CD4-positive, alpha-beta T cell treated with Interleukin-6 for 4 hours (primary cell): ENCODE results near the gene FAM219A.
A peak's percentile ranks its signal among the peaks of the same experiment; 100 is the strongest.

Experiments used
- DNase-seq: peaks from one replicate; pipeline ENCODE4 v3.0.0-alpha.2; 2020; ENCODE audit warnings: mixed read lengths

The FAM219A gene

GRCh38 chr9:34458013-34458958, at the start of gene FAM219A, which contains the start of gene DNAI1:
Gene FAM219A, minus strand, starts transcription at chr9:34458570. Its CDS starts 307 bp downstream, at chr9:34458263.
Gene DNAI1, plus strand, starts transcription at chr9:34458805. Its CDS starts 201 bp downstream, at chr9:34459006.
- DNase-seq = peak; percentile 99

- DNase-seq = no peak
Measured at GRCh38 chr9:34507966-34508365, 49.6 kb upstream of the FAM219A start.

DNA sequence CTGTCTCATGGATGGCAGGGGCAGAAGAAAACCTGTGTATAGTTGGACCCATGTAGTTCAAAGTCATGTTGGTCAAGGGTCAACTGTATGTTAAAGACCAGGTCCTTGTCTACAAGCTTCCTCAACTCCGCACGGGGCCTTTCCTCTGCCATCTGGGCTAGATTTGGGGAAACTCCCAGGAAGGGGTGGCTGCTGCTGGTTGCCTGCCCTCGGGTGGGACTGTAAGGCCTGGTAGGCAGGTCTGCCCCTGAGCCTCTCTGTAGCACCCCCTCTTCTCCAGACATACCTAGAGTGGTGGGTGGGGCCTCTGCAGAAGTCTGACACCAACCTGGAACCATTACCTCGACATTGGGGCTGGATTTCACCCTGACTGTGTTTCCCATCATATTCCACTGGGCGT, 49.2 kb upstream of the FAM219A start:
- no peak for DNase-seq

GRCh38 chr9:34506623-34507022, 48.3 kb upstream of the FAM219A start:
- DNase-seq = no peak

DNA sequence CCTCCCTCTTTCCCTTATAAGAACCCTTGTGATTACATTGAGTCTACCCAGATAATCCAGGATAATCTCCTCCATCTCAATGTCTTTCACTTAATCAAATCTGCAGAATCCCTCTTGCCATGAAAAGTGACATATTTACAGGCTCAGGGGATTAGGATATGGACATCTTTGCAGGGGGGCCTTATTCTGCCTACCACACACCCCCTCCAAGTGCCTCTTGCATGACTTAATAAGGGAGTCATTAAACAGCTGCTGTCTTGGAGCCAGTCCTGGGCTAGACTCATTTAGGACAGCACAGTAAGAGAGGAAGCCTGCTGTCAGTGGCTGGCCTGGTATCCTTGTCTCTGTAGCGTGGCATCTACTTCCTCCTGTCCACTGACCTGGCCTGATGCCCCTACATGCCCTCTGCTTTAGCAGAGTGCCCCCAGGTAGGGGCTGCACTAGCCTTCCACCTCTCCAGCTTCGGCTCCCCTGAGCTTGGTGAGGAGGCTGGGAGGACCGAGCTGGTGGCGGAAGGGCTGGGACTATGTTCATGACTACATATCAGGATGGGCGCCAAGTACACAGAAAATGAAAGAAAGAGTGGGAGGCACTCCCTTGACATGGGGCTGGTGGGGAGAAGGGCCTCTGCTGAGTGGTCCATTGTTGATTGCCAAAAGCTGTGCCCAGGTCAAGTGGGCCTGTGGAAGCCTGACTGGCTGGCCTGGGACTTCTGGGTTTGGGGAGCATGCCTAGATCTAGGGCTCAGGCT, 47.2 kb upstream of the FAM219A start:
- DNase-seq = no peak

DNA sequence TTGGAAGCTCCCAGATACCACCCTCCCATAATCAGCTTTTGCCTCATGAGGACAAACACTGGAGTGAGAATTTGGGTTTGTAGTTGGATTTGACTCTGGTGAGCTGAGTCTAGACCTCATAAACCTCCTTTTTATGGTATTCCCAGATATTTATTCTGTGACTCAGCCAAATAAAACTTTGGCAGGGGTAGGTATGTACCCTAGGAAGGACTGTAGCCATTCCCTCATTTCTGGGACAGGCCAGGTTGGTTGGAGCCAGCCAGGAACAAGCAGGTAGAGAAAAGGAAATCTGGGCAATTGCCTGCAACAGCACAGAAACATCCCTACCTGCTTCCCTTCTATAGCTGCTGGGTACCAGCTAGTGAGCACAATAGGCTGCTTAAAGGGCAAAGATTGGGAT, 45.0 kb upstream of the FAM219A start:
- no peak for DNase-seq

DNA sequence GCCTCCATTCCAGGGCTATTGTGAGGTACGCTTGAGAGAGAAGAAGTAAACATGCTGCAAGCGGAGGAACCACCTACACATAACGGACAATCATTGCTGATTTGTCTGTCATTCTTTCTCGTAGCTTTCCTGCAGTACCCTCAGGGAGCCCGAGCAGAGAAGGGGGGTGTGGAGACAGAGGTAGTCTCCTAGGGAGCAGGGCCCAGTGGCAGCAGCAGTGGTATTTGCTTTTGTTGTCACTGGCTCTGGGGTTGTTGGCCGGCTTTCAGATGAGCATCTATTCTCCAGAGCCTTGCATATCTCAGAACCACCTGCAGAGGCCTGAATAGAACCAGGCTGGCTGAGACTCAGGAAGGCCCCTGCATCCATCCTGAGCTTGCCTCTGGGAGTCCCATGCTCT, 44.5 kb upstream of the FAM219A start:
- no peak for DNase-seq

GRCh38 chr9:34502471-34502870, 44.1 kb upstream of the FAM219A start:
- DNase-seq = no peak

DNA sequence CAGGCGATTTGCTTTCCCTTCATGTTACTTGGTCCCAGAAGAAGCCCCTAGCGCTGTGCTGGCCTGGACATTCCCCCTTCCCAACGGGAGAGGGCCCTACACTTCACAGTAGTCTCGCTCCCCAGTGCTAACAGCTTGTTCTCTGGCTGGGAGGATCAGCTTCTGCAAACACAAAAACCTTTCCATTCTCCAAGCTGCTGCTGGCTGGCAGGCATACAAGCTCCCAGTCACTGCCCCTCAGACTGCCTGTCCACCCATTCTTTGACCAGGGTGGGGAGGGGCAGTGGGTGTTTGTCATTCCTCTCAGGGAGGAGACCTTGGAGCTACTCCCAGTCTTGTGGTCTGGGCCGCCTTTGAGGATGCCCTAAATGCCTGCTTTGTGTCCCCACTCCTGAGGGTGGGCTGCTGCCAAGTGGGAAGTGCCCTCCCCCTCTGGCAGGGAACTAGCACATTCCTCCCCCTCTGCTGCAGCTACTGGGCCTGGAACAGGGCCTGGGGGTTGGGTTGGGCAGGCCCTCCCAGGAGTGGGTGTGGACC, 43.6 kb upstream of the FAM219A start:
- no peak for DNase-seq

- no peak for DNase-seq
Measured at GRCh38 chr9:34501372-34501771, 43.0 kb upstream of the FAM219A start.

GRCh38 chr9:34500623-34501267, 42.4 kb upstream of the FAM219A start:
- DNase-seq = peak; percentile 76

GRCh38 chr9:34499076-34499475, 40.7 kb upstream of the FAM219A start:
- no peak for DNase-seq

GRCh38 chr9:34498553-34498952, 40.2 kb upstream of the FAM219A start:
- no peak for DNase-seq

- DNase-seq = no peak
Measured at GRCh38 chr9:34496149-34496712, 37.9 kb upstream of the FAM219A start.

GRCh38 chr9:34493972-34494535, 35.7 kb upstream of the FAM219A start:
- DNase-seq = peak; percentile 30

GRCh38 chr9:34492051-34492450, 33.7 kb upstream of the FAM219A start:
- DNase-seq = no peak

DNA sequence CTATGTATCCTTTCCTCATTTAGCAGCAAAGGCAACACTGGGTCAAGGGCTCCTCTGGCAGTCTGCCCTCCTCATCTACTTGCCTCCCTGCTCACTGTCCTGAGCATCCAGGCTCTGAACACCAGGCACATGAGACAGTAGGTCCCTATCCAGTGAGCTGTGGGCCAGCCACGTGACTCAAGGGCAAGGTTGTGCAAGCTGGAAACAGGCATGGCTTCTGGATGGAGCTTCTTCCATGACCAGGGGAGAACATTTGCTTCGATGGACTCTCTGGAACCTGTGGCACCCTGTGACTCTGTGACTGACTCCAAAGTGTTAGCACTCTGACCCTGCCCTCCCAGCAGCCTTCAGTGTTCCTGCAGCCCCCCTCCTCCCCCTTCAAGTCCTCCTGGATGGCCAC, 33.2 kb upstream of the FAM219A start:
- no peak for DNase-seq

GRCh38 chr9:34490760-34491159, 32.4 kb upstream of the FAM219A start:
- no peak for DNase-seq

- no peak for DNase-seq
Measured at GRCh38 chr9:34490360-34490759, 32.0 kb upstream of the FAM219A start.

DNA sequence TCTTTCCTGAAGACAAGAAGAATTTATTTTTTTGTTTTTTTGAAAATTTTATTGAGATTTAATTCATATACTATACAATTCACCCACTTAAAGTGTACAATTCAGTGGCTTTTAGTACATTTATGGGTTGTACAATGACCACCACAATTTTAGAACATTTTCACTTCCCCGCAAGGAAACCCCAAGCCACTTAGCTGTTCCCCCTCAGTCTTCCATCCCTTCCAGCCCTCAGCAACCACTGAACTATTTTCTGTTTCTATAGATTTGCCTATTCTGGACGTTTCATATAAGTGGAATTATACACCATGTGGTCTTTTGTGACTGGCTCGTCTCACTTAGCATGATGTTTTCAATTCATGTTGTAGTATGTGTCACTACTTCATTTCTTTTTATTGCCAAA, 28.2 kb upstream of the FAM219A start:
- no peak for DNase-seq

- no peak for DNase-seq
Measured at GRCh38 chr9:34485822-34486221, 27.5 kb upstream of the FAM219A start.

GRCh38 chr9:34484678-34485077, 26.3 kb upstream of the FAM219A start:
- no peak for DNase-seq
